ENCODE results near the gene SPECC1.

DNA sequence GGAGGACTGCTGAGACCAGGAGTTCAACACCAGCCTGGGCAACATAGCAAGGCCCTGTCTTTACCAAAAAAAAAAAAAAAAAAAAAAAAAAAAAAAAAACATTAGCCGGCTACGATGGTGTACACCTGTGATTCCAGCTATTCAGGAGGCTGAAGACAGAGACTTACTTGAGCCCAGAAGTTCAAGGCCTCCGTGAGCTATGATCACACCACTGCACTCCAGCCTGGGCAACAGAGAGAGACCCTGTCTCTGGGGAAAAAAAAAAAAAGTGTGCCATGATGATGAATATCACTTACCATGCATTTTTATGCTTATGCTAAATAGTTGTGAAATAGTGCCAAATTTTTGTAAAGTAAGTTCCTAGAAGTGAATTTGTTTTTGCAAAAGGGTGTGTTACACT, 261.2 kb downstream of the SPECC1 start:
- TF ChIP-seq, protein P1, sequence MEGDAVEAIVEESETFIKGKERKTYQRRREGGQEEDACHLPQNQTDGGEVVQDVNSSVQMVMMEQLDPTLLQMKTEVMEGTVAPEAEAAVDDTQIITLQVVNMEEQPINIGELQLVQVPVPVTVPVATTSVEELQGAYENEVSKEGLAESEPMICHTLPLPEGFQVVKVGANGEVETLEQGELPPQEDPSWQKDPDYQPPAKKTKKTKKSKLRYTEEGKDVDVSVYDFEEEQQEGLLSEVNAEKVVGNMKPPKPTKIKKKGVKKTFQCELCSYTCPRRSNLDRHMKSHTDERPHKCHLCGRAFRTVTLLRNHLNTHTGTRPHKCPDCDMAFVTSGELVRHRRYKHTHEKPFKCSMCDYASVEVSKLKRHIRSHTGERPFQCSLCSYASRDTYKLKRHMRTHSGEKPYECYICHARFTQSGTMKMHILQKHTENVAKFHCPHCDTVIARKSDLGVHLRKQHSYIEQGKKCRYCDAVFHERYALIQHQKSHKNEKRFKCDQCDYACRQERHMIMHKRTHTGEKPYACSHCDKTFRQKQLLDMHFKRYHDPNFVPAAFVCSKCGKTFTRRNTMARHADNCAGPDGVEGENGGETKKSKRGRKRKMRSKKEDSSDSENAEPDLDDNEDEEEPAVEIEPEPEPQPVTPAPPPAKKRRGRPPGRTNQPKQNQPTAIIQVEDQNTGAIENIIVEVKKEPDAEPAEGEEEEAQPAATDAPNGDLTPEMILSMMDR (conservative IDR thresholded peaks at IDR 0.05; ENCODE audit: low read depth, low read length), result no peak
- 0 out of 2 replicates have a peak, but pooled peaks have one; percentile 10 for TF ChIP-seq CEBPB (IDR thresholded peaks at IDR 0.05; ENCODE audit: low read depth, low read length)
- no peak for TF ChIP-seq USF2 (IDR thresholded peaks at IDR 0.05; ENCODE audit: low read depth, low read length)

All from IMR-90 (cell line).